Measurements from ENCODE around the gene TAF4. TPM values are rescaled to one million over a fixed set of nuclear protein-coding genes. Genes with fewer than 3 reads are reported as not detected.

The TAF4 gene
- total RNA-seq, 1 experiment from 2014 or later: 94.9 TPM

- Histone ChIP-seq H3K36me3 (ENCODE audit: control insufficient read depth, insufficient read depth, low read length) (no peaks in the 10 kb centered on the region), H3K4me3 (ENCODE audit: low read depth, low read length) (no peak overlapping the region), H3K4me1 (no peaks in the 10 kb centered on the region), H3K9me3 (no peaks in the 10 kb centered on the region), H3K27me3 (replicated peaks; ENCODE audit: control insufficient read depth, insufficient read depth, low read length) (no peaks in the 10 kb centered on the region)
- Mint-ChIP-seq H3K4me1 (ENCODE audit: low read depth, unreplicated experiment) (peaks cover 15% of the 10 kb centered on the region), H3K36me3 (ENCODE audit: insufficient read depth, unreplicated experiment) (peaks cover 22% of the 10 kb centered on the region), H3K27ac (ENCODE audit: unreplicated experiment) (no peak overlapping the region), H3K4me3 (ENCODE audit: unreplicated experiment) (no peak overlapping the region), H3K9me3 (ENCODE audit: unreplicated experiment) (no peaks in the 10 kb centered on the region), H3K27me3 (ENCODE audit: insufficient read depth, unreplicated experiment) (no peaks in the 10 kb centered on the region)
- ChIA-PET CTCF (interaction anchor here (1.2 kb wide), 1 partner anchor 18 kb away, joined by 3 read pairs; no protein-coding TSS in a partner anchor), POLR2A (interaction anchor here (0.6 to 1.1 kb wide), 2 partner anchors 37 to 94 kb away, joined by 3 to 5 read pairs; partner anchors contain the start of gene TAF4)
- no peak for DNase-seq
- BruUV-seq (replicated peaks): no TSS peak
- intact Hi-C loops (cut with micrococcal nuclease; ENCODE audit: unreplicated experiment): no loop called here
- no peak for TF ChIP-seq CTCF (IDR thresholded peaks at IDR 0.05; ENCODE audit: insufficient read depth in 1 of 2, low read depth in 1 of 2, low read length in 1 of 2, severe bottlenecking in 1 of 2, unreplicated experiment in 1 of 2)
These were observed 37.3 kb downstream of the TAF4 start for GRCh38 chr20:62028384-62028783.

GRCh38 chr20:62027698-62028321, 37.9 kb downstream of the TAF4 start:
- Histone ChIP-seq H3K4me3 (ENCODE audit: low read depth, low read length) (no peak overlapping the region), H3K9me3 (no peaks in the 10 kb centered on the region), H3K36me3 (ENCODE audit: control insufficient read depth, insufficient read depth, low read length) (no peaks in the 10 kb centered on the region), H3K27me3 (replicated peaks; ENCODE audit: control insufficient read depth, insufficient read depth, low read length) (no peaks in the 10 kb centered on the region), H3K4me1 (no peaks in the 10 kb centered on the region)
- intact Hi-C loops (cut with micrococcal nuclease; ENCODE audit: unreplicated experiment): no loop called here
- Mint-ChIP-seq H3K36me3 (ENCODE audit: insufficient read depth, unreplicated experiment) (peaks cover 22% of the 10 kb centered on the region), H3K9me3 (ENCODE audit: unreplicated experiment) (no peaks in the 10 kb centered on the region), H3K27me3 (ENCODE audit: insufficient read depth, unreplicated experiment) (no peaks in the 10 kb centered on the region), H3K27ac (ENCODE audit: unreplicated experiment) (no peak overlapping the region), H3K4me3 (ENCODE audit: unreplicated experiment) (no peak overlapping the region), H3K4me1 (ENCODE audit: low read depth, unreplicated experiment) (peaks cover 14% of the 10 kb centered on the region)
- BruUV-seq (replicated peaks): no TSS peak
- POLR2A ChIA-PET: no interaction called here
- no peak for DNase-seq
- TF ChIP-seq CTCF (IDR thresholded peaks at IDR 0.05; ENCODE audit: insufficient read depth in 1 of 2, low read depth in 1 of 2, low read length in 1 of 2, severe bottlenecking in 1 of 2, unreplicated experiment in 1 of 2): no peak
- CTCF ChIA-PET: no interaction called here

- Histone ChIP-seq H3K9me3 (no peaks in the 10 kb centered on the region), H3K4me1 (no peaks in the 10 kb centered on the region), H3K4me3 (ENCODE audit: low read depth, low read length) (no peak overlapping the region), H3K27me3 (replicated peaks; ENCODE audit: control insufficient read depth, insufficient read depth, low read length) (no peaks in the 10 kb centered on the region), H3K36me3 (ENCODE audit: control insufficient read depth, insufficient read depth, low read length) (no peaks in the 10 kb centered on the region; the same call in 1 of the 2 replicates)
- no TSS peak for BruUV-seq (replicated peaks)
- no peak for TF ChIP-seq CTCF (IDR thresholded peaks at IDR 0.05; ENCODE audit: insufficient read depth in 1 of 2, low read depth in 1 of 2, low read length in 1 of 2, severe bottlenecking in 1 of 2, unreplicated experiment in 1 of 2)
- ChIA-PET CTCF (no interaction called here), POLR2A (no interaction called here)
- intact Hi-C loops (cut with micrococcal nuclease; ENCODE audit: unreplicated experiment): no loop called here
- Mint-ChIP-seq H3K4me3 (ENCODE audit: unreplicated experiment) (no peak overlapping the region), H3K27ac (ENCODE audit: unreplicated experiment) (no peak overlapping the region), H3K9me3 (ENCODE audit: unreplicated experiment) (no peaks in the 10 kb centered on the region), H3K27me3 (ENCODE audit: insufficient read depth, unreplicated experiment) (no peaks in the 10 kb centered on the region), H3K36me3 (ENCODE audit: insufficient read depth, unreplicated experiment) (peaks cover 21% of the 10 kb centered on the region), H3K4me1 (ENCODE audit: low read depth, unreplicated experiment) (peaks cover 13% of the 10 kb centered on the region)
- DNase-seq: no peak
These were observed 38.6 kb downstream of the TAF4 start for GRCh38 chr20:62027116-62027515.
